Aorta (tissue), 5 donors: ENCODE data around the gene GDF3. TPM values are rescaled to one million over a fixed set of nuclear protein-coding genes. Genes with fewer than 3 reads are reported as not detected.
A peak's percentile ranks its signal among the peaks of the same experiment; 100 is the strongest.
"Not testable (repeated sequence)": the region's sequence is repeated elsewhere in the genome, so short reads cannot be mapped to it uniquely, and the experiment has no call there.

Experiments used
- ATAC-seq: fragments of 200-7000 bp; cut with Tn5 transposase; one replicate; pipeline ENCODE4 v1.9.1; 2022; ENCODE audit warnings: moderate library complexity; ENCODE audit not compliant: low FRiP score
- DNase-seq, 2 donors: peaks; one replicate each; pipeline ENCODE4 v3.0.0-alpha.2; 2020
- H3K27ac ChIP-seq, 2 donors: one replicate each; pipeline ENCODE4 v1.5.1; 2013; ENCODE audit warnings: low read length in 2 of 2, mild to moderate bottlenecking in 2 of 2, moderate library complexity in 2 of 2, control low read depth in 1 of 2, inconsistent platforms in 1 of 2, low read depth in 1 of 2
- H3K27me3 ChIP-seq, 2 donors: one replicate each; pipeline ENCODE4 v1.6.1; 2013; ENCODE audit warnings: control low read depth in 1 of 2, low read length in 1 of 2, mild to moderate bottlenecking in 1 of 2, moderate library complexity in 1 of 2; ENCODE audit not compliant: insufficient read depth in 2 of 2, control insufficient read depth in 1 of 2
- H3K36me3 ChIP-seq, 2 donors: one replicate each; pipeline ENCODE4 v1.6.1; 2013; ENCODE audit warnings: control low read depth in 1 of 2, low read length in 1 of 2, mild to moderate bottlenecking in 1 of 2; ENCODE audit not compliant: insufficient read depth in 2 of 2, control insufficient read depth in 1 of 2
- H3K4me1 ChIP-seq, 2 donors: one replicate each; pipeline ENCODE4 v1.6.1; 2013; ENCODE audit warnings: low read length in 2 of 2, control low read depth in 1 of 2, mild to moderate bottlenecking in 1 of 2, moderate library complexity in 1 of 2; ENCODE audit not compliant: insufficient read depth in 2 of 2, control insufficient read depth in 1 of 2
- H3K4me3 ChIP-seq, 2 donors: one replicate each; pipeline ENCODE4 v1.5.1; 2013; ENCODE audit warnings: low read length in 2 of 2, control low read depth in 1 of 2, mild to moderate bottlenecking in 1 of 2
- H3K9me3 ChIP-seq: one replicate; pipeline ENCODE4 v1.6.1; 2013; ENCODE audit warnings: mild to moderate bottlenecking, low read length; ENCODE audit not compliant: control insufficient read depth
- WGBS, 2 donors: extraction: QIAGEN DNeasy Blood & Tissue Kit; methylation state at CpG; one replicate each; pipeline ENCODE4 v1.1.7; 2013; 5-methylcytosine and 5-hydroxymethylcytosine counted together
- intact Hi-C, 2 donors: fragments of 100-400 bp; cut with DNase I; formaldehyde crosslinking; loops; one replicate each; pipeline versions ENCODE4 v1.14.2 to v1.15.0; 2022
- long read RNA-seq, 2 donors: library from polyadenylated mRNA; unstranded; transcript quantifications; one replicate each; pipeline ENCODE4 v2.0.0, GENCODE V29; 2020 to 2021
- polyA plus RNA-seq, 2 donors: library from polyadenylated mRNA; stranded (reverse); fragments of 200-250 nt; gene quantifications; one replicate each; pipeline ENCODE4 v1.2.3, GENCODE V29; 2013
- total RNA-seq, 2 donors: library from RNA; stranded (reverse); fragmentation: NEBNext Ultra II Directional; extraction: Animal tissue kit (Norgen Biotek cat#: 25700); gene quantifications; one replicate each; pipeline ENCODE4 v1.2.1, GENCODE V29; 2021
- donor health status: healthy with polysubstance abuse.
- donor health status: Bipolar disorder and iron deficiency.
- donor health status: DM: no; HTN: no; CAD: no.
- donor health status: DM: no; HTN: no; CAD: no.
- donor health status: DM: yes; HTN: yes; CAD: no.

The GDF3 gene
- total RNA-seq (under 1 TPM; 0.30 to 0.84 TPM), polyA plus RNA-seq (not detected)
- long read RNA-seq, donor 1, partial matches to known transcripts: 0 of 2 reads
- long read RNA-seq, donor 1, other reads (novel, unspliced or antisense): 0 of 2 reads
- long read RNA-seq, donor 2: 0 reads

DNA sequence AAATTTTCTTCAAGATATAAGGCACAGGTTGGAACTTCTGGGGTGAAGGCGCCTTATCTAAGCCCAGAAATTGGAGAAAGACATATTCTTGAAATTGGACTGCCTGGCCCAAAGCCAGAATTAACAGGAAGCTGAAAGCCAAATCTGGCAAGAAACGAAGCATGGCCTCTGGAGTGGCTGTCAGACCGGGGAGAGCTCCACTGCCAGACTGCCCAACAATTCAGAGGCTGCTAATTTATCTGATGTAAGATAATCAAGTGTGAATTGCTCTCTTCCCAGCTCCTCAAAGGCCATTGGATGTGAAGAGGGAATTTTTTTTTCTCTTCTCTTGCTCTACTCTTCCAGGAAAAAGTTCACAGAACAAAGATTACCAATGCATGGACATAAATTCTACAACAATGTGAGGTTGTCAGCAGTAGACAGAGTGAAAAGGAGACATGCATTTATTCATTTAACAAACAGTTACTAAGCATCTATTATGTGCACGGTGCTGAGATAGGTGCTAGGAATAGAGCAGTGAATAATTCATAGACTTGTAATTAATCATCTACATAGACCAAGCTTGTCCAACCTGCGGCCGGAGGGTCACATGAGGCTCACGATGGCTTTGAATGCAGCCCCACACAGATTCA lies at the start of gene GDF3:
TSS of gene GDF3 (minus strand) at position 210 of the 632 bp plus-strand sequence. CDS start at position 163, 47 bp downstream.
- Histone ChIP-seq H3K9me3 (no peaks in the 10 kb centered on the region), H3K4me3 (peak within 1 kb of the TSS; percentile 20 to 24), H3K4me1 (no peaks in the 10 kb centered on the region), H3K36me3 (no peaks in the 10 kb centered on the region), H3K27me3 (no peaks in the 10 kb centered on the region), H3K27ac (no peak within 1 kb of the TSS)
- DNase-seq: peak in 1 of 2 donors; percentile 53
- intact Hi-C loops: no loop called here
- 32 to 34% methylated on average over 7 of the region's 7 CpGs for WGBS, 2 donors
- ATAC-seq: no peak

DNA sequence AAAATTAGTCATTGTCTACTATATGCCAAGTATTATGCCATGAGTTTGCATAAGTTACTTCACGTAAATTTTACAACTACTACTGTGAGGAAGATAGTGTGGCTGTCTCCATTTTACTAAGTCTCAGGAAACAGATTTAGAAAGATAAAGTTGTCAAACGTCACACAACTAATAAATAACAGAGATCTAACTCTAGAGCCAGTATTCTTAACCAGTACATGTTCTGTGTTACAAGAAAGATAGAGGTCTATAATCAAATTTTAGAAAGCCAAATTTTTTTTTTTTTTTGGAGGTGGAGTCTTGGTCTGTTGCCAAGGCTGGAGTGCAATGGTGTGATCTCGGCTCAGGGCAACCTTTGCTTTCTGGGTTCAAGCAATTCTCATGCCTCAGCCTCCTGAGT lies 37.4 kb upstream of the GDF3 start:
- Histone ChIP-seq H3K27me3 (no peaks in the 10 kb centered on the region), H3K4me3 (no peak overlapping the region), H3K9me3 (peaks cover 1% of the 10 kb centered on the region), H3K4me1 (no peaks in the 10 kb centered on the region), H3K36me3 (no peaks in the 10 kb centered on the region), H3K27ac (no peak overlapping the region)
- intact Hi-C loops: no loop called here
- DNase-seq: no peak
- 43 to 47% methylated on average over 3 of the region's 3 CpGs for WGBS, 2 donors
- no peak for ATAC-seq

DNA sequence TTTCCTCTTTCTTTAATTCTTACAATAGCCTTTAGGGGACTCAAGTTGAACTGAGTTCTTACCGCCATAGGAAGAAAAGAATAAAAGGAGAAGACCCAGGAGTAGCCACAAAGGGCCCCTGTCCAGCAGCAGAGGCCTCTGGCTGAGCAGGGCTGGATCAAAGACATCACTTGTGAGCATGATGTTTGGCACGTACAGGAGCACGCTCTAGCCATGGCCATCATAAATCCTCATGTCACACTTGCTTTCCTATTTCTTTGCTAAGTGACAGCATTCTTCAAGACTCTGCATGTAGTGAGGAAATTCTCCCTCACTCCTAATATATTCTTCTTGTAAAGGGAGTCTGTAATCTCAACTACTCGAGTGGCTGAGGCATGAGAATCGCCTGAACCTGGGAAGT lies 35.9 kb upstream of the GDF3 start:
- no peak overlapping the region for H3K4me3 ChIP-seq
- intact Hi-C loops: no loop called here
- WGBS, 2 donors: 11 to 14% methylated on average over 5 of the region's 5 CpGs
- no peak for DNase-seq
- H3K4me1 ChIP-seq: no peaks in the 10 kb centered on the region
- ATAC-seq: no peak
- peaks cover 1% of the 10 kb centered on the region for H3K9me3 ChIP-seq
- H3K36me3 ChIP-seq: no peaks in the 10 kb centered on the region
- no peaks in the 10 kb centered on the region for H3K27me3 ChIP-seq
- H3K27ac ChIP-seq: no peak overlapping the region

DNA sequence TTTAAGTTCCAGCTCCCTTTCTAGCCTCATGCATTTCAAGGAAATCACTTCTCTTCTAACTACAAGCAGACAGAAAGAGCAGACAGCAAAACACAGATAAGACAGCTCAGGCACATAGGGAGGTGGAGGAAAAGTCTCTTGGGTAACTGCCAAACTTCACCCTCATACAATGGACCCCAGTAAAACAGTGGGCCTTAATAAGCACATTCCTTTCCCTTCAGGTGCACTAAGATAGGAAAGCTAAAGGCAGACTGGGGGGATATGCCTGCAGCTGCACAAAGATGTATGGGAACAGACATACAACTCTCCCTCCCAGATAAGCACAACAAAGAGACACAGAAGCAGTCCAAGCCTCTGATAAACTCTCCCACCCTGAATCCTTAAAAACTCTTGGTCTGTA lies 35.4 kb upstream of the GDF3 start:
- H3K4me1 ChIP-seq, H3K27ac ChIP-seq, H3K36me3 ChIP-seq, H3K27me3 ChIP-seq, H3K9me3 ChIP-seq, DNase-seq, H3K4me3 ChIP-seq, intact Hi-C loops, ATAC-seq: not testable (repeated sequence)

DNA sequence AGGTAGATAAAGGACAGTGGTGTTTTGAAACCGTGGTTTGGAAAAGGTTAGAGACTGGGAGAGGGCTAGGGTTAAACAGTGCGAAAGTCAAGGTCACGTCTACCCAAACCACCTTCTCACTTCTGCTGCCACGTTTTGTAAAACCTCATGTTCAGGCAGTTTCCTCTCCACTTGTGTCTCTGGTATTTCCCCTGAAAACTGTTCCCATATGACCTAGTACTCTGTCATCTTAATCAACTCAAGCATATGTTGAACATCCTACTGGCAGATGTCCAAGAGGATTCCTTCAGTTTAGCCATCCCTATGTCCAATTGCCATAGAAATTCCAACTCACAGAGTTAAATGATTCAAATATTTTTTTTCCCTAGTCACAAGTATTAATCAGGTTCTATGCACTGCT lies 34.2 kb upstream of the GDF3 start:
- ATAC-seq: no peak
- DNase-seq: no peak
- Histone ChIP-seq H3K4me1 (no peaks in the 10 kb centered on the region), H3K36me3 (no peaks in the 10 kb centered on the region), H3K4me3 (no peak overlapping the region), H3K27me3 (no peaks in the 10 kb centered on the region), H3K9me3 (no peaks in the 10 kb centered on the region), H3K27ac (no peak overlapping the region)
- WGBS, 2 donors: 53 to 54% methylated on average over 4 of the region's 4 CpGs
- intact Hi-C loops: no loop called here

DNA sequence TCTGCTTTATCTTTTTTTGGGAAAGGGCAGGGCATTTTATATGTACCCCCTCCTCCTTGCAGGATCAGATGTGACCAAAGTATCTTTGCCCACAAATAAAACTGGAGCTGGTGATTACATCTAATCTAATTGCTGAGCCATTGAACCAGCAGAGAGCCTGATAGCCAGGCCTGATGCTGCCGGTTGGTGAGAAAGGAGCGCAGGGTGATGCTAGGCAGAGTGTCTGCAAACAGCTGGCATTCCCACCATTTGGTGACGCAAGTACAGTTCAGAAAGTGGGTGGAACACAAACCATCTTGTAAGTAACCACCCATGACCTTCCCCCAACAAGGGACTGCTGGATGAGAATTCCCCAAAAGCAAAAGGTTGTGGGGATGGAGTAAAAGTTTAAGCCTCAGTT lies 28.4 kb upstream of the GDF3 start:
- no peaks in the 10 kb centered on the region for H3K36me3 ChIP-seq
- DNase-seq (no peak), ATAC-seq (no peak)
- H3K27ac ChIP-seq: no peak overlapping the region
- no peaks in the 10 kb centered on the region for H3K9me3 ChIP-seq
- no peaks in the 10 kb centered on the region for H3K27me3 ChIP-seq
- no peaks in the 10 kb centered on the region for H3K4me1 ChIP-seq
- no peak overlapping the region for H3K4me3 ChIP-seq
- intact Hi-C loops: no loop called here
- 32 to 68% methylated on average over 3 of the region's 3 CpGs for WGBS, 2 donors

DNA sequence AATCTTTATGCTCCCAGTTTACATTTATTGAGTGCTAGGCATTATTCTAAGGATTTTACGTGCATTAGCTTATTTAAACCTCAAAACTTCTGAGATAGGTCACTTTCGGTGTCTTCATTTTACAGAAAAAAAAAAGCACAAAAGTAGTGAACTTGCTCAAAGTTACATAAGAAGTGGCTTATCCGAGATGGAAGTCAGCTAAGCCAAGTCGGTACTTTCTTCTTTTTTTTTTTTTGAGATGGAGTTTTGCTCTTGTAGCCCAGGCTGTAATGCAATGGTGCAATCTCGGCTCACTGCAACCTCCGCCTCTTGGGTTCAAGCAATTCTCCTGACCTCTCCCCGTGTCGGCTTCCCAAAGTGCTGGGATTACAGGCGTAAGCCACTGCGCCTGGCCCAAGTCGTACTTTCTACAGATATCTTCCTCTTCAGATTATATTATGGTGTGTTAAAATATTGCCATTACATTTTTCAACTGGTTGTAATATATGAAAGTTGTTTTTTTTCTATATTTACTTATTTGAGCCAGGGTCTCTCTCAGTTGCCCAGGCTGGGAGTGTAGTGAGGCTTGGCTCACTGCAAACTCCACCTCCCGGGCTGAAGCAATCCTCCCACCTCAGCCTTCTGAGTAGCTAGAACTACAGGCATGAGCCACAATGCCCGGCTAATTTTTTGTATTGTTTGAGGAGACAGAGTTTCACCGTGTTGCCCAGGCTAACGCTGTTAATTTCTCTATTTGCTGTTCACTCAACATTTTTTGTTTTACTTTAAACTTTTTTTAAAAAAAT lies 24.6 kb upstream of the GDF3 start:
- WGBS, 2 donors: 53 to 57% methylated on average over 15 of the region's 15 CpGs
- ATAC-seq (no peak), DNase-seq (no peak)
- Histone ChIP-seq H3K27ac (no peak overlapping the region), H3K4me1 (no peaks in the 10 kb centered on the region), H3K9me3 (no peaks in the 10 kb centered on the region), H3K36me3 (no peaks in the 10 kb centered on the region), H3K27me3 (no peaks in the 10 kb centered on the region), H3K4me3 (no peak overlapping the region)
- intact Hi-C loops: no loop called here

DNA sequence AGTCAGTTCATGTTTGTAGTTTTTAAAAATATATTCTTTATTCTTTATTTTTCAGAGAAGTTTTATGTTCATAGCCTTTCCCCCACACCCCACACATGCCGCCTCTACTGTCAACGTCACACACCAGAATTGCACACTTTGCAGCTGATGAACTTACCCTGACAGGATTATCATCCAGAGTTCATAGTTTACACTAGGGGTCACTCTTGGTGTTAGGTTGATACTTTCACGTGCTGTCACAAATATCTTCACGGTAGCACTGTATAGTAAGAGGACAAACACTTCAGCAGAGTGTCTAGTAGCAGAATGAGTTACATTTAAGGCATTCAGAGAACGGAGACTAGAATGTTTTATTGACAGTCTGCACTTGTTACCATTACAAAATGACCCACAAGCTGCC lies 20.8 kb upstream of the GDF3 start:
- Histone ChIP-seq H3K9me3 (no peaks in the 10 kb centered on the region), H3K27me3 (no peaks in the 10 kb centered on the region), H3K36me3 (no peaks in the 10 kb centered on the region), H3K4me1 (no peaks in the 10 kb centered on the region), H3K27ac (no peak overlapping the region), H3K4me3 (no peak overlapping the region)
- ATAC-seq: no peak
- 5 to 8% methylated on average over 5 of the region's 5 CpGs for WGBS, 2 donors
- DNase-seq: no peak
- intact Hi-C loops: no loop called here
